ENCODE data around the gene KRT77.
A peak's percentile ranks its signal among the peaks of the same experiment; 100 is the strongest.

Gene KRT77

DNA sequence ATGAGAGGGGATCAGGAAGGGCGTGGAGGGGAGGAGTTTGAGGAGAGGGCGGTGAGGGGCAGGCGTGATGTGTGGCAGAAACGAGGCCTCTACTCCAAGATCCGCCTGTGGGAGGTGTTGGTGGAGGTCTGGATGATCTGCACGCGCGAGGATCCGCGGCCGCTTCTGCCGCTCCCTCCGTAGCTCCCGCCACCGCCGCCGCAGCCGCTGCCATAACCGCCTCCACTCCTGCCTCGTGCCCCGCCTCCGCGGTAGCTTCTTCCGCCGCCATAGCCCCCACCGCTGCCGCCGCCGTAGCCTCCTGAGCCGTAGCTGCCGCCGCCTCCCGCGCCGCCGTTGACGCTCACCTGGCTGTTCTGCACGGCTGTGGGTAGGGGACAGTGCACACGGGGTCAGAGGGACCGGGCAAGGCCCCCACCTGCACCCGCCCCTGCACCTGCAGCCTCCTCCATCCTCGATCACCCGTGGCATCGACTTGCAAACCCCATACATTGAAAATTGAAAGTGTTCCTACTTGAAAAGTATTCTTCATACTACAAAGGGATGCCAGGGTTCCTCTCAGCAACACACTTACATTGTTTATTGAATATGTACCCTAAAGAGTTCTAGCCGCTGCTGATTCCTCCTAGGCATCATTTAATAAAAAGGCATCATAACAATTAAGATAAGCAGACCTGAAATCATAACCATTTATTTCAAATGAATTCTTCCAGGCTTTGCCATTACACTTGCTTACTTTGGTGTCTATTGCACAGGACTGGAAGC lies 12.1 kb downstream of the KRT77 start:
- Histone ChIP-seq H3K36me3 (no peaks in the 10 kb centered on the region), H3K9ac (peak overlapping the region in 6 of 11 experiments; percentile 12 to 54 (median 32); a peak in 8 of 22 replicates), H4K20me1 (0 out of 22 replicates have a peak, but pooled peaks cover 0 to 2% (median 0%) of the 10 kb centered on the region in 11 experiments), H3K27me3 (peaks cover 34 to 49% (median 41%) of the 10 kb centered on the region in 11 experiments), H3K4me2 (peak overlapping the region; percentile 74 to 89 (median 81)), H3K9me3 (replicated peaks in 1 of 11) (no peaks in the 10 kb centered on the region), H3K4me3 (peak overlapping the region; percentile 28 to 62 (median 52)), H3K4me1 (peaks cover 0 to 10% (median 8%) of the 10 kb centered on the region in 10 experiments; a peak in 9 of 20 replicates), H3K27ac (no peak overlapping the region)
- no peak for TF ChIP-seq Cebpa-rat (IDR thresholded peaks at IDR 0.05)

DNA sequence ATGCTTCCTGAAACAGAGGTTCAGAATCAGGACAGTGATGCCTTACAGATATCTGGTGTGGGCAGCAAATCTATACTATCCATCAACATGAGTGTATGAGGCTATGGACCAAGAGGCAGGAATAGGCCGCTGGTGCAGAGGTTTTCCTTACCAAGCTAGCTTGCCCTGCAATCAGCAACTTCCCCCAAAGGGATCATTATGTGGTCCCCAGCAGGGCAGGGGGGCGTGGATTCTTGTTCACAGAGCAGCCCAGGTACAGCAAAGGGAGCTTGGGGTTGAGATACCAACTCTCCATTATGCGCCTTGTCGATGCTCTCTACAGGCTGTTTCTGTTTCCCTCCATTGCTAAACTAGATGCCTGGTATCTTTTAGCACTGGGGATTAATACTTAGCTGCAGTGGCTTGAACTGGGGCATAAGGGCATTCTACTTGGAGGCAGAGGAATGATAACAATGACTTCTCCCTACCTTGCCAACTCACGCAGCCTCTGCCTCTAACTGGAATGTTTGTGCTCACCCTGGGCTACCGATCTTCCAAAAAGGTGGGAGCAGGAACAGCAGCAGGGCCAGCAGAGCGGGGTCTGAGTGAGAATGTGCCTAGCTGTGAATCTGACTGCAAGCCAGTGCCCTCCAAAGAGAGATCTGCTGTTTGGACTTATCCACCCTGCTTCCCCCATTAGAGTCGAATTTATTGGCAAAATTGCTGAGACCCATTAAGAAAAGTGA lies 12.8 kb downstream of the KRT77 start:
- Histone ChIP-seq H3K9me3 (replicated peaks in 1 of 11) (no peaks in the 10 kb centered on the region), H3K4me3 (peak overlapping the region; percentile 28 to 62 (median 52); a peak in 18 of 20 replicates), H3K27me3 (peaks cover 34 to 49% (median 41%) of the 10 kb centered on the region in 11 experiments)

DNA sequence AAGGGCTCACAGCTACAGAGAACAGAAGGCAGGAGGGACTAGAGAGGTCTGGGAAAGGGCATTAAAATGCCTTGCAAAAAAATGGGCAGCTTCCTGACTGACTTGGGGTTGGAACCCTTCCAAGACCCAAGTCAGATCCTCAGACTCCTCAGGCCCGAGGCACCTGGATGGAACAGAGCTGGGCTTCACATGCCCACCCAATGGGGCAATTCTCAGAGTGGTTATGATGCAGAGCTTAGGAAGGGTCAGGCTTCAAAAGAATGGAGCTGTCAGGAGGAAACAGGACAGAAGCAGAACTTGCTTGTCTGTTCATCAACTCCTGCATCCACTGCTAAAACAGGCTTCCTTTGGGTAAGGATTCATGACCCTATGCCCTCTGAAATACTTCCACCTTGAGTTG lies 13.4 kb downstream of the KRT77 start:
- Histone ChIP-seq H3K27me3 (peaks cover 34 to 49% (median 41%) of the 10 kb centered on the region in 11 experiments), H3K4me3 (no peak overlapping the region)
- no peak for TF ChIP-seq Cebpa-rat (IDR thresholded peaks at IDR 0.05)

More for the DNA sequence above, 12.8 kb downstream of the KRT77 start:
- TF ChIP-seq Cebpa-rat (IDR thresholded peaks at IDR 0.05) = no peak
- Histone ChIP-seq H3K9ac (peak overlapping the region in 5 of 11 experiments; percentile 12 to 46 (median 27); a peak in 5 of 22 replicates), H3K4me2 (peak overlapping the region; percentile 74 to 89 (median 81)), H4K20me1 (0 out of 22 replicates have a peak, but pooled peaks cover 0 to 2% (median 0%) of the 10 kb centered on the region in 11 experiments), H3K4me1 (peaks cover 0 to 10% (median 8%) of the 10 kb centered on the region in 10 experiments; a peak in 9 of 20 replicates), H3K27ac (no peak overlapping the region), H3K36me3 (no peaks in the 10 kb centered on the region)

DNA sequence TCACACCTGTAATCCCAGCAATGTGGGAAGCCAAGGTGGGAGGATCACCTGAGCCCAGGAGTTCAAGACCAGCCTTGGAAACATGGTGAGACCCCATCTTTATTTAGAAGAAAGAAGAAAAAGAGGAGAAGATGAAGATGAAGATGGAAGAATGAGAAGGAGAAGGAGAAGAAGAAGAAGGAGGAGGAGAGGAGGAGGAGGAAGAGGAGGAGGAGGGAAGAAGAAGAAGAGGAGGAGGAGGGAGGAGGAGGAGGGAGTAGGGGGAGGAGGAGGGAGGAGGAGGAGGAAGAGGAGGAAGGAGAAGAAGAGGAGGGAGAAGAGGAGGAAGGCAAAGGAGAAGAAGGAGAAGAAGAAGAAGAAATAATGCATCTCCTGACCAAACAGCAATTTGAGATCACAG lies 14.1 kb downstream of the KRT77 start:
- Histone ChIP-seq H3K9ac (no peak overlapping the region), H3K36me3 (no peaks in the 10 kb centered on the region), H3K4me3 (no peak overlapping the region), H4K20me1 (0 out of 22 replicates have a peak, but pooled peaks cover 0 to 2% (median 0%) of the 10 kb centered on the region in 11 experiments), H3K27me3 (peaks cover 34 to 49% (median 41%) of the 10 kb centered on the region in 11 experiments), H3K9me3 (replicated peaks in 1 of 11) (no peaks in the 10 kb centered on the region), H3K27ac (no peak overlapping the region), H3K4me1 (peaks cover 0 to 10% (median 8%) of the 10 kb centered on the region in 10 experiments; a peak in 9 of 20 replicates), H3K4me2 (no peak overlapping the region)
- TF ChIP-seq Cebpa-rat (IDR thresholded peaks at IDR 0.05) = no peak

More for the DNA sequence above, 13.4 kb downstream of the KRT77 start:
- Histone ChIP-seq H3K4me1 (peaks cover 0 to 10% (median 8%) of the 10 kb centered on the region in 10 experiments; a peak in 9 of 20 replicates), H3K27ac (no peak overlapping the region), H3K4me2 (no peak overlapping the region), H3K36me3 (no peaks in the 10 kb centered on the region), H3K9me3 (replicated peaks in 1 of 11) (no peaks in the 10 kb centered on the region), H3K9ac (no peak overlapping the region), H4K20me1 (0 out of 22 replicates have a peak, but pooled peaks cover 0 to 2% (median 0%) of the 10 kb centered on the region in 11 experiments)

DNA sequence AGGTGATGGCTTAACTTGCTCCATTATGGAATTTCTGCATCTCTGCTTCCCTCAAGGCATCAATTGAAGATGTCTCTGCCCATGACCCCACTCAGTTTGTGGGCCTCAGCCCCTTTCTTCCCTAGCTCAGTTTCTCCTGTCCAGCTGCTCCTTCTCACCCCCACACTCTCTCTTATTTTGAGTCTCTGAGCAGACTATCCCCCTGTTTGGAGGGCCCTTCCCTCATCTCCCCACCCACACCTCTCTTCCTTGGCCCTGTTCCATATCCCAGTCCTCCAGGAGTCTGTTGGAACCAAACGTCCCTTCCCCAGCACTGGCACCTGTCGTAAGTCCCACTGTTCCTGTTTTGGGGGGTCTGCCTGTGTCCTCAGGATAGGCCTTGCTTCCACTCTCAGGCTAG lies 14.8 kb downstream of the KRT77 start:
- no peak overlapping the region for H3K4me3 ChIP-seq
- no peak overlapping the region for H3K27ac ChIP-seq
- H3K9me3 ChIP-seq (replicated peaks in 1 of 11) = no peaks in the 10 kb centered on the region
- no peaks in the 10 kb centered on the region for H3K36me3 ChIP-seq
- H3K9ac ChIP-seq = no peak overlapping the region
- no peak for TF ChIP-seq Cebpa-rat (IDR thresholded peaks at IDR 0.05)
- peaks cover 0 to 10% (median 8%) of the 10 kb centered on the region in 10 experiments; a peak in 9 of 20 replicates for H3K4me1 ChIP-seq
- H3K4me2 ChIP-seq = no peak overlapping the region
- H4K20me1 ChIP-seq = 0 out of 22 replicates have a peak, but pooled peaks cover 0 to 2% (median 0%) of the 10 kb centered on the region in 11 experiments
- peaks cover 34 to 49% (median 41%) of the 10 kb centered on the region in 11 experiments for H3K27me3 ChIP-seq

DNA sequence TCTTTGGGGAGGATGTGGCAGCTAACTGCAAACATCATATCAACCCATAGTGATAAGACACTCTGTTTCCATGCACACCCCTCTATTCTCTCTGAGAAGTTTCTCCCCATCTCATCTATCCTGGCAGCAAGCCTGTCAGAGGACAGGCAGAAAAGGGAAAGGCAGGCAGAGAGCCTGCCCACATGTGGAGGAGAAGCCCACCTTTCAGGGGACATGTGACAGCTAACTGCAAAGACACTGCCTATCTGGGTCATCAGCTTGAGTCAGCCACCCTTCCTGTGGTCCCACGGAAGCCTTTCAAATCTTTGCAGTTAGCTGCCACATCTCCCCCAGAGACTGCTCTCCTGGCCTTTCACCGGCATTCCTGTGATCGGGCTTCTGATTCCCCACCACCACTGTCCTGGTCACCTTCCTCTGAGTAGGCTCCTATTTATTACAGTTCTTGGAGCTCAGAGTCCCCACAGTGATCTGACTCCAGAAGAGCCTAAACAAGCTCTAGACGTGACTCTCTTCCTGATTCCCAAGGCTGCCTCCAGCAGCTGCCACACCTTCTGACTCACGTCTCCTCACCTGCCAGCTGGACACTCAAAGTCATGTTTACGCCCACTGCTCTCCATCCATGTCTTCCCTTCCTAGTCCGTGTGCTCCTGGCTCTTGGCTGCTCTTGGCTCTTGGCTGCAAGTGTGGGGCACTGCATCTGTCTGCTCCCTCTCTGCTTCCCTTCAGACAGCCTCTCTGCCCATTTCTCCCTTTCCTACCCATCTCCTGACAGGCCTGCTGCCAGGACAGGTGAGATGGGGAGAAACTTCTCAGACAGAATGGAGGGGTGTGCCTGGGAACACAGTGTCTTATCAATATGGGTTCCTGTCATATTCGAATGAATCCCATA lies 15.6 kb downstream of the KRT77 start:
- 0 out of 22 replicates have a peak, but pooled peaks cover 0 to 2% (median 0%) of the 10 kb centered on the region in 11 experiments for H4K20me1 ChIP-seq
- H3K9me3 ChIP-seq (replicated peaks in 1 of 11) = no peaks in the 10 kb centered on the region
- peaks cover 0 to 10% (median 8%) of the 10 kb centered on the region in 10 experiments; a peak in 9 of 20 replicates for H3K4me1 ChIP-seq
- no peaks in the 10 kb centered on the region for H3K36me3 ChIP-seq
- peaks cover 33 to 42% (median 34%) of the 10 kb centered on the region in 11 experiments for H3K27me3 ChIP-seq
- H3K4me3 ChIP-seq = no peak overlapping the region
- H3K27ac ChIP-seq = no peak overlapping the region
- TF ChIP-seq Cebpa-rat (IDR thresholded peaks at IDR 0.05) = no peak
- H3K4me2 ChIP-seq = no peak overlapping the region
- H3K9ac ChIP-seq = no peak overlapping the region

DNA sequence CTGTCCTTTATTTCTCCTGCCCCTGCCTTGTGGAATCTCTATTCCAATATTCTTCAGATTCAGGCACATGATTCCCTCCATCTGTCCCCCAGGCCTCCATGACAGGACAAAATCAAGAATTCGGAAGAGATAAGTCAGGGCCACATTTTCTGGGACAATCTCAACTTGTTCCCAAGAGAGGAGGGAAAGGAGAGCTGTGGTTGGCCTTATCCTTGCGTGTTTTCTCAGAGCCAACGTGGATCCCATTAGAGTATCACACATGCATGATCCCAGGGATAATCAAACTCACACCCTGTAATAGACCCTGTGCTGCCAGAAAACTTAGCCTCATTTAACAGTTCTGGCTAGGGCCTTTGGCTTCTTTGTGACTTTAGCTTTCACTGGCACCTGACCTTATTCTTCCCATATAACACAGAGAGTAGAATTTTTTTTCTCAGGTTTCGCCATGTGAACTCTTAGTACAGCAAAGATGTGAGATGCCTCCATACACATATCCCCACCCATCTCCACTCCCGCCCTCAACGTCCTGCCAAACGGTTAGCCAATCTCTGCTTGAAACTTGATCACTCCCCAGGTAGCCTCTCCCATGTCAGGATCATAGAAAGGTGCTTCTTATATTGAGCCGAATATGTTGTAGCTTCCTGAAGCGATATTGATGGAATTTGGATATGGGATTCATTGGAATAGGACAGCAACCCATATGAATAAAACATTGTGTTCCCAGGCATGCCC lies 16.4 kb downstream of the KRT77 start:
- Histone ChIP-seq H4K20me1 (0 out of 22 replicates have a peak, but pooled peaks cover 0 to 2% (median 0%) of the 10 kb centered on the region in 11 experiments), H3K4me3 (no peak overlapping the region), H3K4me2 (no peak overlapping the region), H3K36me3 (no peaks in the 10 kb centered on the region), H3K9me3 (replicated peaks in 1 of 11) (no peaks in the 10 kb centered on the region), H3K9ac (no peak overlapping the region), H3K27me3 (peaks cover 25 to 34% (median 26%) of the 10 kb centered on the region in 11 experiments), H3K4me1 (peaks cover 0 to 10% (median 8%) of the 10 kb centered on the region in 10 experiments; a peak in 9 of 20 replicates), H3K27ac (no peak overlapping the region)
- TF ChIP-seq Cebpa-rat (IDR thresholded peaks at IDR 0.05) = no peak

Data from BLaER1 treated with 17β-estradiol and CSF1 and Interleukin-3, amounts not matched to agents 10 nM and 100 nM (cell line).